ENCODE measurements around the gene GAS7. TPM values are rescaled to one million over a fixed set of nuclear protein-coding genes. Genes with fewer than 3 reads are reported as not detected.

Gene GAS7
- total and polyA plus RNA-seq, 2 experiments from 2014 or later = 1.9 to 10.7 TPM

GRCh38 chr17:9991351-9991750, 207.1 kb downstream of the GAS7 start:
- Histone ChIP-seq H3K79me2 (replicated peaks; ENCODE audit: insufficient read depth) (no peaks in the 10 kb centered on the region), H3K27me3 (ENCODE audit: insufficient read depth) (no peaks in the 10 kb centered on the region), H3K36me3 (ENCODE audit: insufficient read depth) (no peaks in the 10 kb centered on the region), H3K4me3 (no peak overlapping the region), H3K4me1 (ENCODE audit: insufficient read depth) (no peaks in the 10 kb centered on the region), H3K27ac (ENCODE audit: low read depth) (no peak overlapping the region), H4K20me1 (replicated peaks; ENCODE audit: insufficient read depth) (0 out of 2 replicates have a peak, but pooled peaks cover 2% of the 10 kb centered on the region), H3K4me2 (no peak overlapping the region), H2AFZ (no peak overlapping the region), H3F3A (replicated peaks; ENCODE audit: low read depth) (no peaks in the 10 kb centered on the region), H3K9me2 (ENCODE audit: insufficient read depth) (no peaks in the 10 kb centered on the region)
- H3K27me3 Mint-ChIP-seq (ENCODE audit: insufficient read depth, low read depth, poor library complexity) = peaks cover 9% of the 10 kb centered on the region
- peaks cover 3% of the 10 kb centered on the region; the same call in 1 of the 3 replicates for H3K36me3 Mint-ChIP-seq (ENCODE audit: low read depth)
- ATAC-seq = no peak
- DNase-seq (ENCODE audit: low spot score) = no peak
- peaks cover 9% of the 10 kb centered on the region for H3K9me3 Mint-ChIP-seq
- no peak for TF ChIP-seq REST (IDR thresholded peaks at IDR 0.05; ENCODE audit: unreplicated experiment)
- TF ChIP-seq EZH2 (IDR thresholded peaks at IDR 0.05; ENCODE audit: low read depth, unreplicated experiment) = no peak
- TF ChIP-seq JUNB (IDR thresholded peaks at IDR 0.05; ENCODE audit: unreplicated experiment) = no peak
- no peak for TF ChIP-seq EZH2phosphoT487 (IDR thresholded peaks at IDR 0.05; ENCODE audit: unreplicated experiment)
- no peak for TF ChIP-seq ETS1 (IDR thresholded peaks at IDR 0.05)
- no peak for TF ChIP-seq CTCF (conservative IDR thresholded peaks at IDR 0.05; ENCODE audit: low read depth in 2 of 2)
- TF ChIP-seq STAT1 (IDR thresholded peaks at IDR 0.05; ENCODE audit: unreplicated experiment) = no peak
- no peak for TF ChIP-seq ZNF331 (CRISPR knock-in tag; IDR thresholded peaks at IDR 0.05; ENCODE audit: low read depth)
- no peak for TF ChIP-seq ZNF462 (CRISPR knock-in tag; IDR thresholded peaks at IDR 0.05)
- no peak for TF ChIP-seq POLR2AphosphoS5 (IDR thresholded peaks at IDR 0.05; ENCODE audit: low read depth)
- no peak for TF ChIP-seq ZNF114 (CRISPR knock-in tag; IDR thresholded peaks at IDR 0.05)
- TF ChIP-seq NANOG (IDR thresholded peaks at IDR 0.05; ENCODE audit: borderline replicate concordance) = no peak
- TF ChIP-seq CREB1 (CRISPR knock-in tag; IDR thresholded peaks at IDR 0.05; ENCODE audit: low read depth) = no peak
- no peaks in the 10 kb centered on the region for H3K4me1 Mint-ChIP-seq
- H3K4me3 Mint-ChIP-seq = no peak overlapping the region
- H3K27ac Mint-ChIP-seq = no peak overlapping the region
